Calu3 (cell line): ENCODE measurements around the gene HDGF. TPM values are rescaled to one million over a fixed set of nuclear protein-coding genes. Genes with fewer than 3 reads are reported as not detected.

ENCODE experiments used
- BruUV-seq: library from RNA; stranded (reverse); fragments of 400-500 nt; replicated peaks from 2 replicates; lab custom pipeline; 2021; lab: Mats Ljungman, UMichigan
- CTCF ChIA-PET: fragments of 300-600 bp; sonication (Branson Sonifier 250); formaldehyde crosslinking; loops from one replicate; lab custom pipeline; 2022; ENCODE audit warnings: antibody characterized with exemption; lab: Charles Lee
- DNase-seq: peaks from one replicate; pipeline ENCODE4 v3.0.0; 2022
- H3K27ac Mint-ChIP-seq: one replicate; pipeline ENCODE4 v1.8.0; 2022; ENCODE audit warnings: mixed read lengths; ENCODE audit not compliant: unreplicated experiment
- H3K27me3 Mint-ChIP-seq: one replicate; pipeline ENCODE4 v1.8.0; 2022; ENCODE audit warnings: mixed read lengths; ENCODE audit not compliant: unreplicated experiment
- H3K36me3 Mint-ChIP-seq: one replicate; pipeline ENCODE4 v1.8.0; 2022; ENCODE audit warnings: mild to moderate bottlenecking, moderate library complexity, mixed read lengths; ENCODE audit not compliant: insufficient read depth, unreplicated experiment
- H3K4me1 Mint-ChIP-seq: one replicate; pipeline ENCODE4 v1.8.0; 2022; ENCODE audit warnings: mild to moderate bottlenecking, low read depth, mixed read lengths; ENCODE audit not compliant: unreplicated experiment
- H3K4me3 Mint-ChIP-seq: one replicate; pipeline ENCODE4 v1.8.0; 2022; ENCODE audit warnings: mild to moderate bottlenecking, low read depth, moderate library complexity, mixed read lengths; ENCODE audit not compliant: unreplicated experiment
- H3K9me3 Mint-ChIP-seq: one replicate; pipeline ENCODE4 v1.8.0; 2022; ENCODE audit warnings: low read depth, mixed read lengths; ENCODE audit not compliant: unreplicated experiment
- intact Hi-C: fragments of 100-400 bp; cut with micrococcal nuclease; formaldehyde crosslinking; loops from one replicate; pipeline ENCODE4 v1.10.0; 2022; ENCODE audit not compliant: unreplicated experiment
- total RNA-seq: library from RNA; stranded (reverse); gene quantifications from 2 replicates; pipeline ENCODE4 v1.2.3, GENCODE V29; 2022
- TF ChIP-seq, protein P1 (sequence below): fragments of 200-600 bp; IDR thresholded peaks from one replicate; pipeline ENCODE4 v1.8.0; 2022; ENCODE audit warnings: antibody characterized with exemption; ENCODE audit not compliant: unreplicated experiment

Gene HDGF
- total RNA-seq, 1 experiment from 2014 or later: 470 TPM

DNA sequence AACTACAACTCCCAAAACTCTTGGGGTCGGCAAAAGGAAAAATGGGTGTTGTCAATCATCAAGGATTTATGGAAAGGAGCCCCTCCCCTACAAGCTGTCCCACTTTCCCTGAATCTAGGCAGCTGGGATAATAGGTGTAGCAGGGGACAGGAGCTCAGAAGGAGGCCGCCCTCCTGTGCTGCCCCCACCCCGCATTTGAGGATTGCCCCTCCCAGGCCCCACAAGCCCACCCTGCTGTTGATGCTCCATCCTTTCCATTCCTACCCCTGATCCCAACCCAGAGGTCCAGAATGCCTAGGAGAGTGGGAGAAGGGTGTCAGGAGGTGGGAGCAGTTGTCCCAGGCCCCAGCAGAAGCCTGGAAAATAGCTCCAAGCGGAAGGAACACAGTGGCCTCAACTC lies 8.7 kb downstream of the HDGF start:
- CTCF ChIA-PET: no interaction called here
- H3K27ac Mint-ChIP-seq: peak overlapping the region; percentile 88
- H3K9me3 Mint-ChIP-seq: no peaks in the 10 kb centered on the region
- DNase-seq: no peak
- H3K36me3 Mint-ChIP-seq: peaks cover 87% of the 10 kb centered on the region
- H3K27me3 Mint-ChIP-seq: no peaks in the 10 kb centered on the region
- intact Hi-C loops: no loop called here
- no peak overlapping the region for H3K4me3 Mint-ChIP-seq
- TF ChIP-seq, protein P1, sequence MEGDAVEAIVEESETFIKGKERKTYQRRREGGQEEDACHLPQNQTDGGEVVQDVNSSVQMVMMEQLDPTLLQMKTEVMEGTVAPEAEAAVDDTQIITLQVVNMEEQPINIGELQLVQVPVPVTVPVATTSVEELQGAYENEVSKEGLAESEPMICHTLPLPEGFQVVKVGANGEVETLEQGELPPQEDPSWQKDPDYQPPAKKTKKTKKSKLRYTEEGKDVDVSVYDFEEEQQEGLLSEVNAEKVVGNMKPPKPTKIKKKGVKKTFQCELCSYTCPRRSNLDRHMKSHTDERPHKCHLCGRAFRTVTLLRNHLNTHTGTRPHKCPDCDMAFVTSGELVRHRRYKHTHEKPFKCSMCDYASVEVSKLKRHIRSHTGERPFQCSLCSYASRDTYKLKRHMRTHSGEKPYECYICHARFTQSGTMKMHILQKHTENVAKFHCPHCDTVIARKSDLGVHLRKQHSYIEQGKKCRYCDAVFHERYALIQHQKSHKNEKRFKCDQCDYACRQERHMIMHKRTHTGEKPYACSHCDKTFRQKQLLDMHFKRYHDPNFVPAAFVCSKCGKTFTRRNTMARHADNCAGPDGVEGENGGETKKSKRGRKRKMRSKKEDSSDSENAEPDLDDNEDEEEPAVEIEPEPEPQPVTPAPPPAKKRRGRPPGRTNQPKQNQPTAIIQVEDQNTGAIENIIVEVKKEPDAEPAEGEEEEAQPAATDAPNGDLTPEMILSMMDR: no peak
- no TSS peak for BruUV-seq
- peaks cover 65% of the 10 kb centered on the region for H3K4me1 Mint-ChIP-seq

DNA sequence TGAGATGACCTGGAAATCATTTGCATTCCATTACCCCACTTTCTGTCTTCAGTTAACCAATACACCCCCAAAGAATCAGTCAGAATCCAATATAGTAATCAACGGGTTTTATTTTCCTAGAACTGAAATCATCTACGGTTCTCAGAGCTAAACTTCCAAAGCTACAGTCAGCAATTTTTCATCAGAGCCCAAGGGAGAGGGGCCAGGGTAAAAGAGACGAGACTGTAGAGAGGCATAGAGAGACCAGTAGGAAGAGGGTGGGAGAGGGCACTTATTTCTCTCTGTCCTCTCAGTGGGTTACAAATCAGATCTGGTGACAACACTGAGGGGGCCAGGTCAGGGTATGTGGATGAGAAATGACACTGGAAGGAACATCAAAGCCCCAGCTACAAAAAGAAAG lies 9.5 kb downstream of the HDGF start:
- Mint-ChIP-seq H3K27me3 (no peaks in the 10 kb centered on the region), H3K4me1 (peaks cover 58% of the 10 kb centered on the region), H3K27ac (peak overlapping the region; percentile 74), H3K4me3 (peak overlapping the region; percentile 96), H3K36me3 (peaks cover 87% of the 10 kb centered on the region), H3K9me3 (no peaks in the 10 kb centered on the region)
- intact Hi-C loops: no loop called here
- TF ChIP-seq, protein P1: no peak
- BruUV-seq: no TSS peak
- no peak for DNase-seq
- CTCF ChIA-PET: interaction anchor here (1.9 kb wide), 1 partner anchor 10 kb away, joined by 9 read pairs; the partner anchor contains the start of gene HDGF

DNA sequence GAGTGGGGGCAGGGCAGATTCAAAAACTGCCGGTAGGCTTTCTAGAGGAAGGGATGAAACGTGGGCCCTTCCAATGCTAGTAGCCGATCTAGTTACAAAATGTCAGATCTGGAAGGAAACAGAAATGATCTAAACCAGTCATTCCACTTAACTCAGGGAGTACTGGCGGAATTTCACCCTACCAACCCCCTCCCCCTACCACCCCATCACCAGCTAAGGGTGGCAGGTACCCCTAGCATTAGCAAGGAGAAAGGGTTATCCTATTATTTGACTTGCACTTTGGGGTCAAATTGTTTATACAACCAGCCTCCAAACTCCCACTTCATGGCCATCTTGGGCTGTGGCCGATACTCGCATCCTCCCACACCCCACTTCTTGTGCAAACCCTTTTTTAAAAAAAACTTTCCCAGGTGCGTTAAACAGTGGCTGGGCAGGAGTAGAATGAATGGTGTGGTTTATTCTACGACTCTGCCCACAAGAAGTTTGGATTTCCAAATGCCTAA lies 9.9 kb downstream of the HDGF start:
- Mint-ChIP-seq H3K36me3 (peaks cover 85% of the 10 kb centered on the region), H3K27me3 (no peaks in the 10 kb centered on the region), H3K9me3 (no peaks in the 10 kb centered on the region), H3K27ac (peak overlapping the region; percentile 74), H3K4me3 (peak overlapping the region; percentile 96), H3K4me1 (peaks cover 53% of the 10 kb centered on the region)
- no peak for DNase-seq
- TSS peak; percentile 50 for BruUV-seq
- TF ChIP-seq, protein P1: no peak
- intact Hi-C loops: loop anchor here (1.0 kb wide), 1 partner anchor 26 kb away; the partner anchor contains the start of gene PRCC
- CTCF ChIA-PET: interaction anchor here (0.6 to 1.9 kb wide), 10 partner anchors 8 to 186 kb away, joined by 3 to 13 read pairs (median 4); partner anchors contain the start of genes HDGF, ISG20L2, METTL25B and PRCC

DNA sequence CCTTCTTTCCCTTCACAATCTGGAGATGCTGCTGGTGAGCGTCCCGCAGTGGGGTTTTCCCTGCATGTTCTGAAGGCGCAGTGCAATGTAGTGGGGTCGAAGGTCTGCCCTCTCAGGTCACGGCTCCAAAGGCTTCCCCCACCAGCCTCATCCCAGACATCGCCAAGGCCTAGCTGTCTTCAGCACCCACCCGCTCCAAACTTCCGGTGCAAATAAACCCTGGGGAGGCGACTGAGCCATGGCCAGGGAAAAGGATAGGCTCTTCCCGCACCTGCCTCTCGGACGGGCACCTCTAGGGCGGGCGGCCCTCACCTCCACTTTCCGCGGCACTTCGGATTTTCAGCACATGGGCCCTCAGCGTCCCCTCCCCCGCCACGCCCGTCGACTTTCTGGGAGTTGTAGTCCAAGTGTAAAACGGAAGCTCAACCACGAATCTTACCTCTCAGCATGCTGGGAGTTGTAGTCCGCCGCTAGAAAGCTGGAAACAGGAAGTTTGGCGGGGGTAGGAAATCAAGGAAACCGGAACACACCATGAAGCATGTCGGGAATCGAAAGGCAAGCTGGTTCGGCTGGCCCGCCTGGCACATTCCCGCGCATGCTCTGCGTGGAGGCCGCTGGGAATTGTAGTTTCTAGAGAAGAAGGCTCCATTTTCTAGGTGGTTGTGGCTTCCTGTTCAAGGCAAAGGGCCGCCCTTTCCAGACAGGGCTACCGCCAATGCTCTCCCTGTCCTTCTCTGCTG lies 10.6 kb downstream of the HDGF start, which contains the start of gene MRPL24:
Gene MRPL24, minus strand, starts transcription at position 348 of the 740 bp plus-strand sequence. CDS start 2,384 bp downstream, outside the sequence.
- Mint-ChIP-seq H3K27ac (peak within 1 kb of the TSS; percentile 74), H3K27me3 (no peaks in the 10 kb centered on the region), H3K4me1 (peaks cover 47% of the 10 kb centered on the region), H3K9me3 (no peaks in the 10 kb centered on the region), H3K36me3 (peaks cover 85% of the 10 kb centered on the region), H3K4me3 (peak within 1 kb of the TSS; percentile 96)
- CTCF ChIA-PET: interaction anchor here (0.6 to 1.9 kb wide), 11 partner anchors 9 to 187 kb away, joined by 3 to 13 read pairs (median 4); partner anchors contain the start of genes HDGF, ISG20L2, METTL25B and PRCC
- intact Hi-C loops: loop anchor here (1.0 kb wide), 1 partner anchor 26 kb away; the partner anchor contains the start of gene PRCC
- BruUV-seq: no TSS peak
- DNase-seq: peak; percentile 97
- TF ChIP-seq, protein P1: no peak
